ENCODE data around the gene MYEOV. TPM values are rescaled to one million over a fixed set of nuclear protein-coding genes. Genes with fewer than 3 reads are reported as not detected.

Gene MYEOV
- total RNA-seq, 1 experiment from 2014 or later = 0.22 TPM

GRCh38 chr11:69312453-69313404 lies 18.8 kb downstream of the MYEOV start:
- H3K79me1 ChIP-seq (ENCODE audit: insufficient read depth, low read depth, low read length, poor library complexity, severe bottlenecking) = no peaks in the 10 kb centered on the region

More at GRCh38 chr11:69312453-69313404, 18.8 kb downstream of the MYEOV start:
- Histone ChIP-seq H3K9ac (ENCODE audit: extremely low read depth, insufficient read length, low read length) (no peak overlapping the region), H3K23me2 (ENCODE audit: insufficient read length, low read depth, low read length, poor library complexity, severe bottlenecking) (no peaks in the 10 kb centered on the region), H3T11ph (ENCODE audit: low read length) (no peak overlapping the region), H2BK120ac (ENCODE audit: low read depth, low read length, poor library complexity, severe bottlenecking) (no peak overlapping the region), H2BK20ac (ENCODE audit: low read depth, low read length, poor library complexity, severe bottlenecking) (no peak overlapping the region), H4K8ac (replicated peaks; ENCODE audit: insufficient read length, low read depth, low read length) (no peak overlapping the region), H2AFZ (ENCODE audit: low read length) (no peak overlapping the region), H4K5ac (ENCODE audit: insufficient read length, low read depth, low read length) (no peak overlapping the region), H3K18ac (ENCODE audit: insufficient read length, low read depth, low read length) (no peak overlapping the region), H3K4ac (ENCODE audit: low read depth, low read length) (no peak overlapping the region), H3K4me1 (ENCODE audit: insufficient read depth, low read length) (no peaks in the 10 kb centered on the region), H3K4me2 (ENCODE audit: insufficient read depth, insufficient read length, low read length) (no peak overlapping the region), H3K79me2 (ENCODE audit: insufficient read depth, low read length) (no peaks in the 10 kb centered on the region), H3K56ac (ENCODE audit: insufficient read length, low read depth, low read length) (no peak overlapping the region), H3K9me3 (ENCODE audit: control insufficient read depth, low read depth, low read length) (no peaks in the 10 kb centered on the region), H3K27me3 (ENCODE audit: insufficient read depth, low read length) (no peaks in the 10 kb centered on the region), H2BK12ac (ENCODE audit: insufficient read length, low read depth, low read length) (no peak overlapping the region), H3K27ac (ENCODE audit: insufficient read length, low read depth, low read length) (no peak overlapping the region), H3K23ac (ENCODE audit: insufficient read length, low read depth, low read length) (no peak overlapping the region), H3K14ac (ENCODE audit: insufficient read depth, low read length) (0 out of 2 replicates have a peak overlapping the region, but pooled peaks have one; percentile 21), H4K20me1 (ENCODE audit: control insufficient read depth, insufficient read depth, insufficient read length) (no peaks in the 10 kb centered on the region), H2AK5ac (ENCODE audit: insufficient read length, low read length) (no peak overlapping the region), H2BK15ac (ENCODE audit: low read depth, low read length) (no peak overlapping the region), H4K91ac (ENCODE audit: insufficient read length, low read depth, low read length) (no peak overlapping the region), H2BK5ac (ENCODE audit: insufficient read length, low read length) (no peak overlapping the region)
- no peaks in the 10 kb centered on the region for H3K36me3 Mint-ChIP-seq (ENCODE audit: insufficient read depth in 1 of 3, low read depth in 3 of 3)
- H3K27me3 Mint-ChIP-seq (ENCODE audit: low read depth) = peaks cover 10% of the 10 kb centered on the region
- no peak overlapping the region for H3K27ac Mint-ChIP-seq
- H3K4me3 Mint-ChIP-seq = no peak overlapping the region
- peaks cover 3 to 12% of the 10 kb centered on the region in 2 experiments for H3K4me1 Mint-ChIP-seq
- no CpG with 5 or more reads among the region's 15 CpGs for WGBS (ENCODE audit: extremely low coverage, insufficient read length, low lambda C conversion rate)
- H3K9me3 Mint-ChIP-seq = no peaks in the 10 kb centered on the region; a peak in 2 of 5 replicates
- no peak for TF ChIP-seq CTCF (conservative IDR thresholded peaks at IDR 0.05)
- DNase-seq = no peak

Measured in H9 (cell line).